ENCODE measurements around the gene PAF1.

DNA sequence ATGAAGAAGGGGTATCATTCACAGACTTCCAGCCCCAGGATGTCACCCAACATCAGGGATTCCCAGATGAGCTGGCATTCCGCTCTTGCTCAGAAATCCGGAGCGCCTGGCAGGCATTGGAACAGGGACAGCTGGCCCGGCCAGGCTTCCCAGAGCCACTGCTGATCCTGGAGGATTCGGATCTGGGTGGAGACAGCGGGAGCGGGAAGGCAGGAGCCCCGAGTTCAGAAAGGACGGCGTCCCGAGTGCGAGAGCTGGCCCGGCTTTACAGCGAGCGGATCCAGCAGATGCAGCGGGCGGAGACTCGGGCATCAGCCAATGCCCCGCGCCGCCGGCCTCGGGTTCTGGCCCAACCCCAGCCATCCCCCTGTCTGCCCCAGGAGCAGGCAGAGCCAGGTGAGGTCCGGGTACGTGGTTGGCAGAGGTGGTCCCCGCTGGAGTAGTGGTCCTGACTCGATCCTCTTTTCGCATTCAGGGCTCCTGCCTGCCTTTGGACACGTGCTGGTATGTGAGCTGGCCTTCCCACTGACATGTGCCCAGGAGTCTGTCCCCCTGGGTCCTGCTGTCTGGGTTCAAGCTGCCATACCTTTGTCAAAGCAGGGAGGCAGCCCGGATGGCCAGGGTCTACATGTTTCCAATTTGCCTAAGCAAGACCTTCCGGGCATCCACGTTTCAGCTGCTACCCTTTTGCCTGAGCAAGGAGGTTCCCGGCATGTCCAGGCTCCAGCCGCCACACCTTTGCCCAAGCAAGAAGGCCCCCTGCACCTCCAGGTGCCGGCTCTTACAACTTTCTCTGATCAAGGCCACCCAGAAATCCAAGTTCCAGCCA, 32.6 kb upstream of the PAF1 start:
- TF ChIP-seq, protein P1, sequence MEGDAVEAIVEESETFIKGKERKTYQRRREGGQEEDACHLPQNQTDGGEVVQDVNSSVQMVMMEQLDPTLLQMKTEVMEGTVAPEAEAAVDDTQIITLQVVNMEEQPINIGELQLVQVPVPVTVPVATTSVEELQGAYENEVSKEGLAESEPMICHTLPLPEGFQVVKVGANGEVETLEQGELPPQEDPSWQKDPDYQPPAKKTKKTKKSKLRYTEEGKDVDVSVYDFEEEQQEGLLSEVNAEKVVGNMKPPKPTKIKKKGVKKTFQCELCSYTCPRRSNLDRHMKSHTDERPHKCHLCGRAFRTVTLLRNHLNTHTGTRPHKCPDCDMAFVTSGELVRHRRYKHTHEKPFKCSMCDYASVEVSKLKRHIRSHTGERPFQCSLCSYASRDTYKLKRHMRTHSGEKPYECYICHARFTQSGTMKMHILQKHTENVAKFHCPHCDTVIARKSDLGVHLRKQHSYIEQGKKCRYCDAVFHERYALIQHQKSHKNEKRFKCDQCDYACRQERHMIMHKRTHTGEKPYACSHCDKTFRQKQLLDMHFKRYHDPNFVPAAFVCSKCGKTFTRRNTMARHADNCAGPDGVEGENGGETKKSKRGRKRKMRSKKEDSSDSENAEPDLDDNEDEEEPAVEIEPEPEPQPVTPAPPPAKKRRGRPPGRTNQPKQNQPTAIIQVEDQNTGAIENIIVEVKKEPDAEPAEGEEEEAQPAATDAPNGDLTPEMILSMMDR (IDR thresholded peaks at IDR 0.05; ENCODE audit: poor library complexity, severe bottlenecking) = no peak
- no peak for TF ChIP-seq MXI1 (conservative IDR thresholded peaks at IDR 0.05; ENCODE audit: poor library complexity, severe bottlenecking)

All from neural cell (in vitro differentiated cells).